HG03175 (cell line): Measurements from ENCODE around the gene MYMK.

Source experiments
- ATAC-seq: cut with Tn5 transposase; IDR thresholded peaks from one replicate; pipeline ENCODE4 v1.9.1; 2021; ENCODE audit warnings: mild to moderate bottlenecking, moderate library complexity; ENCODE audit not compliant: unreplicated experiment

MYMK gene

DNA sequence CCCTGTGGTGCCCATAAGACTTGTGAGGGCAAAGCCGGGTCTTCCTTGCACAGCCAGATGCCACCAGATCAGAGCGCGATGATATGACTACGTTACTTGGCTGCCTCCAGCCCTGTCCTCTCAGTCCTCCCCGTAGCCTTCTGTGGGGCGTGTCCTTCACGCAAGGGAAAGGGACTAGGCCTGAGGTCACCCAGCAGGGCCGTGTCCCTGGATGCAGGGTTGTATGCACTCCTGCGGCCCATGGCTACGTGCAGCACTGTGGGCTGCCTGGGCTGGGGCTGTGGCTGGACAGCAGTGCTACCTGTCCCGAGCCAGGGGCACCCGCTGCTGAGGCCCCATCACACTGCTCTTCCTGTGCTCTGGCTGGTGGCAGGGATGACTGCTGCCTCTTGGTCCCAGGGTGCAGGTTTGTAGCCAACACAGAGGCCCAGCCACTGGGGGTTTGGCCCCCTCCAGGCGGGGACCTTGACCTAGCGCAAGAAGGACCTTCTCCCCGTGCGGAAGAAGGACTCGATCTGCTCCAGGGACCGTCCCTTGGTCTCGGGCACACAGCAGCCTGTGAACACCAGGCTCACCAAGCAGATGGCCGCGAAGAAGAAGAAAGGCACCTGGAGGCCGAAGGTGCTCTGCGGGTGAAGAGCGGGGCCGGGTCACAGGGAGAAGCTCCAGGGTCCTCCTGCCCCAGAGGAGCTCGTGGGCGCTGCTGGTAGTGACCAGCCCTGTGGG, 53.0 kb downstream of the MYMK start:
- ATAC-seq, result no peak

- no peak for ATAC-seq
Observed at GRCh38 chr9:133470988-133471387, 53.8 kb downstream of the MYMK start.

GRCh38 chr9:133470427-133470924, 54.3 kb downstream of the MYMK start:
- no peak for ATAC-seq

DNA sequence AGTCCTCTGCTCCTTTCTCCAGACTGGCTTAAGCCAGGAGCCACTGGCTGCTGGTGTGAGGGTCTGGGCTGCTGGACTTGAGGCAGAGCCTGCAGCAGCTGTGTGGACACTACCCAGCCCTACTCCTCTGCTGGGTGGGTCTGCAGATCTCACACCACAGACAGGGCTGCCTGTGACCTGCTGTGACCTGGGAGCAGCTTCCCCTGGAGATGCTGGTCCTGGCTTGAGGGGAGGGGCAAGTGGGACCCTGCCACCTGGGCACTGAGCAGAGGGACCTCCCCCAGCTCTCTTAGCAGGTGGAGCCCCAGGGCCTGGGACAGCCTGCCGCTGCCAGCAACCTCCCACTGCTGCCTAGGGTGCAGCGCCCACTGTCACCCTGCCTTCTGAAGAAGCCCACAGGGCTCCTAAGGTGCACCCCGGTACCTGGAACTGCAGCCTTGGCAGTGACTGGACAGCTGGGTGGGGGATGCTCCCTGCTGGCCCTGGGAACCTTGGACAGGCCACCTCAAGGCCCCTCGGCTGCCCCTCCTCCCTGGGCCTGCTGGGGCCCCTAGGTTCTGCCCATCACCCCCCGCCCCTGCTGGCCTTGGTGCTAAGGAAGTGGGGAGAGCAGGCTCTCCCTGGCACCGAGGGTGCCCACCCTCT, 55.9 kb downstream of the MYMK start:
- no peak for ATAC-seq

- no peak for ATAC-seq
Observed at GRCh38 chr9:133468374-133468773, 56.4 kb downstream of the MYMK start.

DNA sequence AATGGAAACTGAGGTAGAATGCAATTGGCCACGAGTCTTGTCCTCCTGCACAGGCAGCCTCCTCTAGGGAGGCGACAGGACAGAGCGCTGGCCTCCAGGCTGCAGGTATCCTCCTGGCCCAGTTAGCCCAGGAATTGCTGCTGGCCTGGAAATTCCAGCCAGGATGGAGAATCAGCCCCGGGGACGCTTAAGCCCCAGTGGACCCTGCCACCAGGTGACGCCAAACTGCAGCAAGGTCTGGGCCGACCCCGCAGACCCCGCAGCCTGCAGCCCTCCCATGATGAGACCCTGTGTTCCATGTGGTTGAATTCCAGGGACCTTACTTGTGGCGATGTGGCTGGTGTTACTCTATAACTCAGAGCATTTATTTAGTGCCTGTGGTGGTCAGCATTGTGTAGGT, 57.7 kb downstream of the MYMK start:
- ATAC-seq, result no peak

GRCh38 chr9:133465984-133466383, 58.8 kb downstream of the MYMK start:
- no peak for ATAC-seq

DNA sequence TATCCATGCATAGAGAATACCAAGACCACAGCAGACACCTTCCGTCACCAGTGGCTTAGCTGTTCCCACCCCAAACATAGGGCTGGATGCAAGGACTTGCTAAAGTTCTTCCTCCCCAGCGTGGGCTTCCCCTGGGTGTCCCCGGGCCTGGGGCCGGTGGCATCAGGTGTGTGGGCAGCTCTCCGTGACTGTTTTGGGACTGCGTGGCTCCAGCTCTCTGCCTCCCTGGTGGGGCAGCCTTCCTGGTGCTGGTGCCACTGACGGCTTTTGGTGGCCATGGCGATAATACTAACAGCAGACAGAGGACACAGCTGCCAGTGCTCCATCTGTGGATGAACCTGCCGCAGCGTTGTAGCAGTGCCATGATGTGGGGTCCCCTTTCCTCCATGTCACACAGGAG, 60.1 kb downstream of the MYMK start:
- ATAC-seq, result no peak
